GM12878 (cell line): ENCODE measurements around the gene ARL15. TPM values are rescaled to one million over a fixed set of nuclear protein-coding genes. Genes with fewer than 3 reads are reported as not detected.

Experiments used
- ATAC-seq: fragments of 200-7000 bp; cut with Tn5 transposase; 3 replicates; pipeline ENCODE4 v1.9.1; 2020; ENCODE audit warnings: mild to moderate bottlenecking, moderate library complexity
- BruUV-seq: library from RNA; stranded (reverse); fragments of 400-500 nt; replicated peaks from 2 replicates; lab custom pipeline; 2021; lab: Mats Ljungman, UMichigan
- CTCF ChIA-PET: fragments of 300-600 bp; sonication (Branson Sonifier 250); formaldehyde crosslinking; extraction: SDS; loops from one replicate; lab custom pipeline; 2021; ENCODE audit warnings: inconsistent platforms; lab: Yijun Ruan, JAX
- POLR2A ChIA-PET: fragments of 350-600 bp; formaldehyde crosslinking; extraction: SDS; loops from one replicate; lab custom pipeline; 2021; ENCODE audit warnings: inconsistent platforms; lab: Charles Lee
- RAD21 ChIA-PET: fragments of 300-600 bp; sonication (Branson Sonifier 250); formaldehyde crosslinking; loops from one replicate; lab custom pipeline; 2023; ENCODE audit warnings: antibody characterized with exemption; ENCODE audit not compliant: unreplicated experiment; lab: Charles Lee
- SMC1A ChIA-PET: fragments of 300-600 bp; sonication (Branson Sonifier 250); formaldehyde crosslinking; loops from one replicate; lab custom pipeline; 2023; ENCODE audit not compliant: unreplicated experiment, uncharacterized antibody; lab: Charles Lee
- DNase-seq: peaks from one replicate; pipeline ENCODE4 v3.0.0-alpha.2; 2011; ENCODE audit warnings: low read depth, low spot score
- FAIRE-seq: peaks from 3 replicates; lab custom pipeline; 2011; peaks lifted over from hg19 to GRCh38; lab: Jason Lieb, UNC
- H2AFZ ChIP-seq: 2 replicates; pipeline ENCODE4 v1.6.0; 2011; ENCODE audit warnings: low read depth, low read length, control low read depth; ENCODE audit not compliant: control insufficient read depth
- H3K27ac ChIP-seq: 2 replicates; pipeline ENCODE4 v1.5.1; 2011; ENCODE audit warnings: control low read depth; ENCODE audit not compliant: control insufficient read depth, insufficient read depth
- H3K27me3 ChIP-seq, 2 experiments: replicated peaks in 1 of 2; 2 replicates each; pipeline versions ENCODE4 v1.6.0 to v1.6.1; 2011; ENCODE audit warnings: low read length in 1 of 2; ENCODE audit not compliant: control insufficient read depth in 2 of 2, insufficient read depth in 2 of 2
- H3K36me3 ChIP-seq, 2 experiments: 2 replicates each; pipeline ENCODE4 v1.5.1; 2011; ENCODE audit warnings: low read length in 1 of 2; ENCODE audit not compliant: control insufficient read depth in 2 of 2, insufficient read depth in 2 of 2
- H3K4me1 ChIP-seq: 2 replicates; pipeline ENCODE4 v1.6.1; 2011; ENCODE audit warnings: mild to moderate bottlenecking, low read length, moderate library complexity, mixed read lengths; ENCODE audit not compliant: control insufficient read depth, insufficient read depth
- H3K4me2 ChIP-seq: 2 replicates; pipeline ENCODE4 v1.6.0; 2011; ENCODE audit warnings: control low read depth; ENCODE audit not compliant: control insufficient read depth, insufficient read depth
- H3K4me3 ChIP-seq: fragments of 200-600 bp; sonication (generic); 2 replicates; pipeline ENCODE4 v1.5.1; 2016
- H3K79me2 ChIP-seq: 2 replicates; pipeline ENCODE4 v1.6.0; 2011; ENCODE audit warnings: low read length; ENCODE audit not compliant: control insufficient read depth, insufficient read depth
- H3K9ac ChIP-seq: 2 replicates; pipeline ENCODE4 v1.8.0; 2011; ENCODE audit warnings: low read length, control low read depth, mixed read lengths; ENCODE audit not compliant: control insufficient read depth, insufficient read depth
- H3K9me3 ChIP-seq: replicated peaks from 3 replicates; pipeline ENCODE4 v1.5.1; 2011; ENCODE audit warnings: mild to moderate bottlenecking, low read length; ENCODE audit not compliant: control insufficient read depth, insufficient read depth
- H4K20me1 ChIP-seq: 2 replicates; pipeline ENCODE4 v1.6.0; 2011; ENCODE audit not compliant: control insufficient read depth, insufficient read depth
- CEBPB ChIP-seq, 2 experiments: fragments of 150-350 bp in 1 of 2; IDR thresholded peaks; 2 replicates each; pipeline ENCODE4 v1.6.1; 2012 to 2014; ENCODE audit warnings: low read depth in 2 of 2, low read length in 2 of 2, borderline replicate concordance in 1 of 2, inconsistent platforms in 1 of 2
- CHD4 ChIP-seq: fragments of 200-600 bp; sonication (generic); IDR thresholded peaks from 2 replicates; pipeline ENCODE4 v1.6.1; 2016; ENCODE audit warnings: mild to moderate bottlenecking
- DPF2 ChIP-seq: fragments of 450-650 bp; IDR thresholded peaks from 2 replicates; pipeline ENCODE4 v1.6.1; 2017; ENCODE audit warnings: mild to moderate bottlenecking
- FOXM1 ChIP-seq: IDR thresholded peaks from 2 replicates; pipeline ENCODE4 v1.6.1; 2012; ENCODE audit warnings: low read depth, mild to moderate bottlenecking, inconsistent platforms, low read length, moderate library complexity
- HDGF ChIP-seq: fragments of 450-650 bp; IDR thresholded peaks from 2 replicates; pipeline ENCODE4 v1.6.1; 2016; ENCODE audit warnings: antibody characterized with exemption
- IKZF1 ChIP-seq: fragments of 450-650 bp; conservative IDR thresholded peaks from 2 replicates; pipeline ENCODE4 v1.6.1; 2017; ENCODE audit warnings: antibody characterized with exemption, mild to moderate bottlenecking
- MAX ChIP-seq: IDR thresholded peaks from 2 replicates; pipeline ENCODE4 v1.6.1; 2012; ENCODE audit warnings: low read depth, low read length, improper control_type of control experiment
- PML ChIP-seq: IDR thresholded peaks from 2 replicates; pipeline ENCODE4 v1.6.1; 2012; ENCODE audit warnings: low read length, inconsistent platforms
- SP1 ChIP-seq: IDR thresholded peaks from one replicate; pipeline ENCODE4 v1.6.1; 2011; ENCODE audit warnings: low read depth, low read length
- SUPT20H ChIP-seq: IDR thresholded peaks from 2 replicates; pipeline ENCODE4 v1.6.1; 2011; ENCODE audit warnings: low read depth, mild to moderate bottlenecking, low read length, moderate library complexity, borderline replicate concordance; ENCODE audit not compliant: control insufficient read depth
- YY1 ChIP-seq: IDR thresholded peaks from 2 replicates; pipeline ENCODE4 v1.6.1; 2011; ENCODE audit warnings: low read depth, mild to moderate bottlenecking, low read length
- ZNF274 ChIP-seq: IDR thresholded peaks from one replicate; pipeline ENCODE4 v1.8.0; 2011; ENCODE audit not compliant: insufficient read length, insufficient read depth
- ZSCAN29 ChIP-seq: fragments of 450-650 bp; IDR thresholded peaks from 2 replicates; pipeline ENCODE4 v1.6.1; 2017; ENCODE audit warnings: mild to moderate bottlenecking, moderate library complexity
- ZZZ3 ChIP-seq: IDR thresholded peaks from 2 replicates; pipeline ENCODE4 v1.6.1; 2011; ENCODE audit warnings: low read depth; ENCODE audit not compliant: control insufficient read depth, insufficient read length
- WGBS: methylation state at CpG from one replicate; pipeline ENCODE4 v1.1.6; 2016; ENCODE audit warnings: low lambda C conversion rate; ENCODE audit not compliant: insufficient replicate concordance, insufficient coverage; ENCODE audit errors: missing lambda C conversion rate; 5-methylcytosine and 5-hydroxymethylcytosine counted together
- in situ Hi-C: fragments of 300-500 bp; cut with MboI; formaldehyde crosslinking; loops from 9 replicates; pipeline ENCODE4 v1.14.3; 2018; ENCODE audit warnings: mixed read lengths
- intact Hi-C: fragments of 100-400 bp; cut with micrococcal nuclease; formaldehyde crosslinking; loops from one replicate; pipeline ENCODE4 v1.14.2; 2022; ENCODE audit not compliant: unreplicated experiment
- polyA plus RNA-seq, 11 experiments: library from polyadenylated mRNA; depleted of rRNA in 4 of 11; unstranded in 6 of 11; stranded (reverse) in 5 of 11; fragments of >200 nt; fragmentation: Nextera tagmentation in 4 of 11; fragmentation: Illumina TruSeq in 1 of 11; extraction: Ambion mirVana in 4 of 11; extraction: Trizol in 1 of 11; gene quantifications; 1 replicate in 1 of 11; 2 replicates in 10 of 11; pipeline versions ENCODE4 v1.2.1 to v1.2.3, GENCODE V29; 2011 to 2016; ENCODE audit warnings: inconsistent platforms in 2 of 11, missing spikeins in 2 of 11, low read depth in 1 of 11
- total RNA-seq, 4 experiments: library from RNA; depleted of rRNA in 3 of 4; stranded (reverse); fragments of >200 nt in 3 of 4; fragmentation: Illumina TruSeq in 1 of 4; extraction: Trizol in 1 of 4; gene quantifications; 2 replicates each; pipeline versions ENCODE4 v1.2.1 to v1.2.3, GENCODE V29; 2013 to 2021
- TF ChIP-seq, protein P1 (sequence below), 3 experiments: IDR thresholded peaks in 2 of 3; conservative IDR thresholded peaks in 1 of 3; 2 replicates each; pipeline ENCODE4 v1.5.1; 2011; ENCODE audit warnings: low read depth in 3 of 3, low read length in 3 of 3, mild to moderate bottlenecking in 3 of 3, control low read depth in 2 of 3, moderate library complexity in 2 of 3, inconsistent platforms in 1 of 3, mixed read lengths in 1 of 3; ENCODE audit not compliant: control insufficient read depth in 2 of 3, insufficient read depth in 1 of 3; ENCODE audit errors: extremely low read depth in 1 of 3
- TF ChIP-seq, protein P2 (sequence below): fragments of 450-650 bp; IDR thresholded peaks from 2 replicates; pipeline ENCODE4 v1.6.1; 2018; ENCODE audit warnings: borderline replicate concordance, mild to moderate bottlenecking; ENCODE audit not compliant: partially characterized antibody
- TF ChIP-seq, protein P3 (sequence below): IDR thresholded peaks from 2 replicates; pipeline ENCODE4 v1.6.1; 2011; ENCODE audit warnings: low read depth, low read length, improper control_type of control experiment, borderline replicate concordance

Gene ARL15
- total and polyA plus RNA-seq, 10 of the 15 experiments (the other 5 are each of a cell fraction or from before 2014, with no cell fraction given): 3.6 to 11.0 (median 7.7) TPM

DNA sequence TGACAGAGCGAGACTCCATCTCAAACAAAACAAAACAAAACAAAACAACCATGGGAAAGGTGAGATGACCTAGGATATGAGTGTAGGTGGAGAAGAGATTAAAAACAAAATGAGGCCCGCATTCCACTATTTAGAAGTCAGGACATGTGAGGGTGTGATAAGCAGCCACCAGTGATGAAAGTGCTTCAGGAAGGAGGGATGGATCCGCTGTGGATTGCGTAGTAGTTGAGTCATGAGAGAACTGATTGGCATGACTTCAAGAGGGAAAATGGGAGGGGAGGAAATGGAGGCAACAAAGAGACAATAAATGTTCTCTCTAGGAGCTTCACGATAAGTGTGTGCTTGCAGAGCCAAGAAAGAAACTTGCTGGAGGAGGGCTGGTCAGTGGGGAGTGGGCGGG is 367.6 kb downstream of the ARL15 start:
- DNase-seq (no peak), ATAC-seq (no peak)
- H3K4me2 ChIP-seq: no peak overlapping the region
- BruUV-seq: no TSS peak
- ChIA-PET POLR2A (no interaction called here), CTCF (no interaction called here), SMC1A (interaction anchor here (1.4 kb wide), 1 partner anchor 12 kb away, joined by 3 read pairs; no protein-coding TSS in a partner anchor), RAD21 (no interaction called here)
- no peak overlapping the region for H2AFZ ChIP-seq
- H3K27me3 ChIP-seq: no peaks in the 10 kb centered on the region
- H3K9ac ChIP-seq: no peak overlapping the region
- in situ Hi-C loops: no loop called here
- no peak overlapping the region for H3K27ac ChIP-seq
- H3K9me3 ChIP-seq: no peaks in the 10 kb centered on the region
- H4K20me1 ChIP-seq: no peaks in the 10 kb centered on the region
- no peak overlapping the region for H3K4me3 ChIP-seq
- 55% methylated on average over 6 of the region's 6 CpGs for WGBS
- TF ChIP-seq MAX (no peak), CEBPB (IDR thresholded peaks at IDR 0.05; ENCODE audit: borderline replicate concordance in 1 of 2, low read depth in 2 of 2, low read length in 2 of 2) (no peak), SUPT20H (no peak), HDGF (no peak), ZNF274 (no peak), IKZF1 (no peak), DPF2 (no peak), FOXM1 (no peak), PML (no peak), SP1 (no peak), YY1 (no peak), CHD4 (no peak), ZSCAN29 (no peak), ZZZ3 (no peak)
- TF ChIP-seq, protein P1, sequence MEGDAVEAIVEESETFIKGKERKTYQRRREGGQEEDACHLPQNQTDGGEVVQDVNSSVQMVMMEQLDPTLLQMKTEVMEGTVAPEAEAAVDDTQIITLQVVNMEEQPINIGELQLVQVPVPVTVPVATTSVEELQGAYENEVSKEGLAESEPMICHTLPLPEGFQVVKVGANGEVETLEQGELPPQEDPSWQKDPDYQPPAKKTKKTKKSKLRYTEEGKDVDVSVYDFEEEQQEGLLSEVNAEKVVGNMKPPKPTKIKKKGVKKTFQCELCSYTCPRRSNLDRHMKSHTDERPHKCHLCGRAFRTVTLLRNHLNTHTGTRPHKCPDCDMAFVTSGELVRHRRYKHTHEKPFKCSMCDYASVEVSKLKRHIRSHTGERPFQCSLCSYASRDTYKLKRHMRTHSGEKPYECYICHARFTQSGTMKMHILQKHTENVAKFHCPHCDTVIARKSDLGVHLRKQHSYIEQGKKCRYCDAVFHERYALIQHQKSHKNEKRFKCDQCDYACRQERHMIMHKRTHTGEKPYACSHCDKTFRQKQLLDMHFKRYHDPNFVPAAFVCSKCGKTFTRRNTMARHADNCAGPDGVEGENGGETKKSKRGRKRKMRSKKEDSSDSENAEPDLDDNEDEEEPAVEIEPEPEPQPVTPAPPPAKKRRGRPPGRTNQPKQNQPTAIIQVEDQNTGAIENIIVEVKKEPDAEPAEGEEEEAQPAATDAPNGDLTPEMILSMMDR (IDR thresholded peaks at IDR 0.05 in 2 of 3, conservative IDR thresholded peaks at IDR 0.05 in 1 of 3; ENCODE audit: control insufficient read depth in 2 of 3, extremely low read depth in 1 of 3, insufficient read depth in 1 of 3, low read depth in 3 of 3, low read length in 3 of 3): no peak
- TF ChIP-seq, protein P2, sequence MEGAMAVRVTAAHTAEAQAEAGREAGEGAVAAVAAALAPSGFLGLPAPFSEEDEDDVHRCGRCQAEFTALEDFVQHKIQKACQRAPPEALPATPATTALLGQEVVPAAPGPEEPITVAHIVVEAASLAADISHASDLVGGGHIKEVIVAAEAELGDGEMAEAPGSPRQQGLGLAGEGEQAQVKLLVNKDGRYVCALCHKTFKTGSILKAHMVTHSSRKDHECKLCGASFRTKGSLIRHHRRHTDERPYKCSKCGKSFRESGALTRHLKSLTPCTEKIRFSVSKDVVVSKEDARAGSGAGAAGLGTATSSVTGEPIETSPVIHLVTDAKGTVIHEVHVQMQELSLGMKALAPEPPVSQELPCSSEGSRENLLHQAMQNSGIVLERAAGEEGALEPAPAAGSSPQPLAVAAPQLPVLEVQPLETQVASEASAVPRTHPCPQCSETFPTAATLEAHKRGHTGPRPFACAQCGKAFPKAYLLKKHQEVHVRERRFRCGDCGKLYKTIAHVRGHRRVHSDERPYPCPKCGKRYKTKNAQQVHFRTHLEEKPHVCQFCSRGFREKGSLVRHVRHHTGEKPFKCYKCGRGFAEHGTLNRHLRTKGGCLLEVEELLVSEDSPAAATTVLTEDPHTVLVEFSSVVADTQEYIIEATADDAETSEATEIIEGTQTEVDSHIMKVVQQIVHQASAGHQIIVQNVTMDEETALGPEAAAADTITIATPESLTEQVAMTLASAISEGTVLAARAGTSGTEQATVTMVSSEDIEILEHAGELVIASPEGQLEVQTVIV: no peak
- TF ChIP-seq, protein P3, sequence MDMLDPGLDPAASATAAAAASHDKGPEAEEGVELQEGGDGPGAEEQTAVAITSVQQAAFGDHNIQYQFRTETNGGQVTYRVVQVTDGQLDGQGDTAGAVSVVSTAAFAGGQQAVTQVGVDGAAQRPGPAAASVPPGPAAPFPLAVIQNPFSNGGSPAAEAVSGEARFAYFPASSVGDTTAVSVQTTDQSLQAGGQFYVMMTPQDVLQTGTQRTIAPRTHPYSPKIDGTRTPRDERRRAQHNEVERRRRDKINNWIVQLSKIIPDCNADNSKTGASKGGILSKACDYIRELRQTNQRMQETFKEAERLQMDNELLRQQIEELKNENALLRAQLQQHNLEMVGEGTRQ: no peak
- TF ChIP-seq, all 136 proteins: peak for 0
- H3K4me1 ChIP-seq: no peaks in the 10 kb centered on the region
- no peaks in the 10 kb centered on the region for H3K79me2 ChIP-seq
- H3K36me3 ChIP-seq: no peaks in the 10 kb centered on the region
- no peak for FAIRE-seq
- intact Hi-C loops: no loop called here
